Measurements from ENCODE around the gene NID1. TPM values are rescaled to one million over a fixed set of nuclear protein-coding genes. Genes with fewer than 3 reads are reported as not detected.

NID1 gene
- total RNA-seq, 1 donor from 2014 or later: 186 TPM

DNA sequence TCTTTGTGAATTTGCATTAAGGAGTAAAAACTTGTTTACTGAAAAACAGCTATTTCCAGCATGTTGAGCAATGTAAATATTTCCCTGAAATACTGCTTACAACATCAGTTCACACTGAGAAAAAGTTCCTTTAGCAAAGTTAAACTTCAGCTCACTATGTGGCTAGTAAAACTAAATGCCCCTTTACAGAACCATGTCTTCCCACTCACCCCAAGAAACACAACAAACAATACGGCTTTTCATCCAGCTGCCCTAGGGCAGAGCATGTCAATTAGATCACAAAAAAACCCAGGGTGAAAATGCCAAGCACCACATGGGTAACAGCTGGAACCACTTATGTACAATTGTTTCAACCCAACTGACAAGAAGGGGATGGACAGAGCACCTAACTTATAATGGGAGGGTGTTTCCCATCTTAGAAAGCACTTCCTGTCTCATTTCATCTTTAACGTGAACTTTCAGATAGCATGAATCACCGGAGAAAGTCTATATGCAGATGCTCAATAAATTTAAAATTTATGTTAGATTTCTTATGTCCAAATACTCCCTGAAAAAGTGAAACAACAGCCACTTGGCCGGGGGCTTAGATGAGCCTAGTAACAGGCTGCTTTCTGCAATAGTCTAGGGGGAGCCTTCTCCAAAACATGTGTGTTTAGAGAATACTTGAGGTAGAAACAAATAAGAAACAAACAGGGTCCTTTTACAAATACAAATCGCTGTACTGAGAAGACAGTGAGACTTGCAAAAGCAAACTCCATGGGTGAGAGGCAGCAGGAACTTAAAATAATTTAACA, 6.6 kb downstream of the NID1 start:
- DNase-seq (ENCODE audit: low spot score): no peak
- no peak overlapping the region for H3K27ac Mint-ChIP-seq (ENCODE audit: unreplicated experiment)
- H3K27me3 Mint-ChIP-seq (ENCODE audit: unreplicated experiment): peaks cover 3% of the 10 kb centered on the region
- no peaks in the 10 kb centered on the region for H3K9me3 Mint-ChIP-seq (ENCODE audit: unreplicated experiment)
- TF ChIP-seq, protein P1, sequence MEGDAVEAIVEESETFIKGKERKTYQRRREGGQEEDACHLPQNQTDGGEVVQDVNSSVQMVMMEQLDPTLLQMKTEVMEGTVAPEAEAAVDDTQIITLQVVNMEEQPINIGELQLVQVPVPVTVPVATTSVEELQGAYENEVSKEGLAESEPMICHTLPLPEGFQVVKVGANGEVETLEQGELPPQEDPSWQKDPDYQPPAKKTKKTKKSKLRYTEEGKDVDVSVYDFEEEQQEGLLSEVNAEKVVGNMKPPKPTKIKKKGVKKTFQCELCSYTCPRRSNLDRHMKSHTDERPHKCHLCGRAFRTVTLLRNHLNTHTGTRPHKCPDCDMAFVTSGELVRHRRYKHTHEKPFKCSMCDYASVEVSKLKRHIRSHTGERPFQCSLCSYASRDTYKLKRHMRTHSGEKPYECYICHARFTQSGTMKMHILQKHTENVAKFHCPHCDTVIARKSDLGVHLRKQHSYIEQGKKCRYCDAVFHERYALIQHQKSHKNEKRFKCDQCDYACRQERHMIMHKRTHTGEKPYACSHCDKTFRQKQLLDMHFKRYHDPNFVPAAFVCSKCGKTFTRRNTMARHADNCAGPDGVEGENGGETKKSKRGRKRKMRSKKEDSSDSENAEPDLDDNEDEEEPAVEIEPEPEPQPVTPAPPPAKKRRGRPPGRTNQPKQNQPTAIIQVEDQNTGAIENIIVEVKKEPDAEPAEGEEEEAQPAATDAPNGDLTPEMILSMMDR (IDR thresholded peaks at IDR 0.05; ENCODE audit: unreplicated experiment): no peak
- H3K4me3 Mint-ChIP-seq (ENCODE audit: unreplicated experiment): no peak overlapping the region
- H3K4me1 Mint-ChIP-seq (ENCODE audit: unreplicated experiment): peaks cover 5% of the 10 kb centered on the region
- H3K36me3 Mint-ChIP-seq (ENCODE audit: low read depth, unreplicated experiment): peaks cover 14% of the 10 kb centered on the region

DNA sequence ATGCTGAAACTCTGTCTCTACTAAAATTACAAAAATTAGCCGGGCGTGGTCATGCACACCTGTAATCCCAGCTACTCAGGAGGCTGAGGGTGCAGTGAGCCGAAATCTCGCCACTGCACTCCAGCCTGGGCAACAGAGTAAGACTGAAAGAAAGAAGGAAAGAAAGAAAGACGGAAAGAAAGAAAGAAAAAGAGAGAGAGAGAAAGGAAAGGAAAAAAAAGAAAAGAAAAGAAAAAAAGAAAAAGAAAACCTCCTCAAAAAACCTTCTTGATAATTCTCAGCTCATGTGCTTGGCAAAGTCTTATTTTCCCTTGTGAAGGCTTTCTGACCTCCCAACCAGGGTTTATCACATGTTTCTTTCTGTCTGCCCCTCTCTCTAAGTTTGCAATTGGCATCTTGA, 7.3 kb downstream of the NID1 start:
- TF ChIP-seq, protein P1 (IDR thresholded peaks at IDR 0.05; ENCODE audit: unreplicated experiment): no peak
- H3K27ac Mint-ChIP-seq (ENCODE audit: unreplicated experiment): no peak overlapping the region

DNA sequence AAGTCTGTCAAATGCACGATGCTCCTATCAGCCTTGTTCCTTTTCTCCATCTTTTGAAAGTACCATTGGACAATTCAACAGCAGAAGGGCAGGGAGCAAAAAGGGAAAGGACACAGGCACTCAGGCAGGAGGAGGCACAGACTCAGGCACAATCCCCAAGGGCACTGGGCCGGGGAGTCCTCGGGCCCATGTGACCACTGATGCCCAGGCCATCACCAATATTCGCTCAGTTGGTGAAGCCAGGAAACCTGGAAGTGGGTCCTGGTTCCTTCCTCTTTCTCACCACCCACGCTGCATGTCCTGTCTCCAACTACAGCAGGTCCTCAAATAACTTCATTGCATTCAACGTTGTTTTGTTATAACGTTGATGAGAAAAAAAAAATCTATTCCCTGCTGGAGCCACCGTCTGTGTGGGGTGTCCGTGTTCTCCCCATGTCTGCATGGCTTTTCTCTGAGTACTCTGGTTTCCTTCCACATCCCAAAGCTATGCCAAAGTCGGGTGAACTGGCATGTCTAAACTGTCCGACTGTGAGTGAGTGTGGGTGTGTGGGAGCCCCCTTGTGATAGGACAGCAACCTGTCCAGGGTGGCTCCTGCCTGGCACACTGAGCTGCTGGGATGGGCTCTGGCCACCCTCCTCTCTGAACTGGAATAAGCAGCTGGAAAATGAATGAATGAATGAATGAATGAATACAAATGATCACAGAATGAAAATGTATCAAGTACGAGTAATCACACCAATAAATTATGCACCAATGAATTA, 12.5 kb downstream of the NID1 start:
- Mint-ChIP-seq H3K4me1 (ENCODE audit: unreplicated experiment) (peaks cover 4% of the 10 kb centered on the region), H3K9me3 (ENCODE audit: unreplicated experiment) (no peaks in the 10 kb centered on the region), H3K27ac (ENCODE audit: unreplicated experiment) (no peak overlapping the region), H3K27me3 (ENCODE audit: unreplicated experiment) (peaks cover 1% of the 10 kb centered on the region), H3K36me3 (ENCODE audit: low read depth, unreplicated experiment) (peaks cover 8% of the 10 kb centered on the region), H3K4me3 (ENCODE audit: unreplicated experiment) (no peak overlapping the region)
- no peak for DNase-seq (ENCODE audit: low spot score)
- TF ChIP-seq, protein P1 (IDR thresholded peaks at IDR 0.05; ENCODE audit: unreplicated experiment): no peak

More for the DNA sequence above, 7.3 kb downstream of the NID1 start:
- H3K27me3 Mint-ChIP-seq (ENCODE audit: unreplicated experiment): peaks cover 3% of the 10 kb centered on the region
- no peak for DNase-seq (ENCODE audit: low spot score)
- no peaks in the 10 kb centered on the region for H3K9me3 Mint-ChIP-seq (ENCODE audit: unreplicated experiment)
- H3K4me1 Mint-ChIP-seq (ENCODE audit: unreplicated experiment): peaks cover 5% of the 10 kb centered on the region
- H3K4me3 Mint-ChIP-seq (ENCODE audit: unreplicated experiment): no peak overlapping the region
- H3K36me3 Mint-ChIP-seq (ENCODE audit: low read depth, unreplicated experiment): peaks cover 17% of the 10 kb centered on the region

DNA sequence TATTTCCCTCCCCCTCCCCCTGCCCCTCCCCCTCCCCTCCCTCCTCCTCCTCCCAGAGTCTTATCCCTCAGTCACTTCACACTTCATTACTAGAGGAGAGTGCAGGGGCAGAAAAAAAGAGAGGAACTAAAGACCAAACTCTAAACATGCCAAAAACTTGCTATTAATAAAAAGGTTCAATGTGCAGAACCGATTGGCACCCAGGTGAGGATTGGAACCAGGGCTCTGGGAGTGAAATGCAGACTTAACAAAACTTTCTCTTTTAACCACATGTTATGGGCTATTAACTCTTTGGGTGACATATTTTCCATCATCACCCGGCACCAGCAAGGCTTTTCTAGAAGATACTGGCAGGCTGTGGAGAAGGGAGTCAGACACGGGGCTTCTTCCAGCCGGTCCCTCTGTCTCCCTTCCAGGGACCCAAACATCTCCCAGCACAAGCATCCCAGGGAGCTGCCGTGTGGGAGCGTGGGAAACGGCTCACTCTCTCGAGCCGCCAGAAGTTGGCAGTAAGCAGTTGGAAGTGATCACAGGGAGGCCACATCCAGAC, 13.6 kb downstream of the NID1 start:
- TF ChIP-seq, protein P1 (IDR thresholded peaks at IDR 0.05; ENCODE audit: unreplicated experiment): no peak
- DNase-seq (ENCODE audit: low spot score): no peak
- Mint-ChIP-seq H3K4me3 (ENCODE audit: unreplicated experiment) (no peak overlapping the region), H3K9me3 (ENCODE audit: unreplicated experiment) (no peaks in the 10 kb centered on the region), H3K4me1 (ENCODE audit: unreplicated experiment) (peaks cover 4% of the 10 kb centered on the region), H3K27me3 (ENCODE audit: unreplicated experiment) (no peaks in the 10 kb centered on the region), H3K27ac (ENCODE audit: unreplicated experiment) (no peak overlapping the region), H3K36me3 (ENCODE audit: low read depth, unreplicated experiment) (peaks cover 12% of the 10 kb centered on the region)

Measured in endothelial cell (in vitro differentiated cells).